COLO668 (cell line): ENCODE data around the gene PAX1.

Experiments
- DNase-seq: peaks from one replicate; lab custom pipeline; 2025; ENCODE audit not compliant: unreplicated experiment; lab: John Stamatoyannopoulos, UW

Gene PAX1

DNA sequence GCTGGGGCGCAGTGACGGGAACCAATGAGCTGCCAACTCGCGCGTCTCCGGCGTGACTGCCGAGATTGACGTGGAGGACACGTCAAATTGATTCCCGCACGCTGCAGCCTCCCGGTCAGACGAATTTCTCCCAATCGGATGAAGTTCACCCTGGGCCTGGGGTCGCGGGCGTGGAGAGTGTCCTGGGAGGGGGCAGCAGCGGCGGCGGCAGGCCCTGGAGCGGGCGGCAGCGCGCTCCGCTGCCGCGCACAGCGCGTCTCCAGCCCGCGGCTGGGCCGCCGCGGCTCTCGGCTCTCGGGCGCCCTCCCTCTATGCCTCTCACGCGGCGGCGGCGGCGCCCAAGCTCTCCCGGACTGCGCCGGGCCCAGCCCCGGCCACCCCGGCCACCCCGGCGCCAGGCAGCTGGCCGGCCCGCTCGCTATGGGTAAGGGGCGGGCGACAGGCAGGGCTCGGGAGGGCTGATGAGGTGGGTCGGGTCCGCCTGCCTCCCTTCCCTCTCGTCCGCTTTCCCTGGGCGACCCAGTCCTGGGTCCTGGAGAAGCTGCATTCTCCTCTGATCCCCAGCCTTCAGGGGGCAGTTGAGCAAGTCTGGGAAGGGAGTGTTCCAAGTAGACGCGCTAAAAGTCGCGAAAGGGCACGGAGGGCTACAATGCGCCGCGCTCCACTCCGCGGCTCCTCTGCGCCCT is at the start of gene PAX1:
Gene PAX1, plus strand, starts transcription at position 90 of the 686 bp plus-strand sequence. Its CDS starts 49 bp downstream, at position 139.
- peak; percentile 34 for DNase-seq

DNA sequence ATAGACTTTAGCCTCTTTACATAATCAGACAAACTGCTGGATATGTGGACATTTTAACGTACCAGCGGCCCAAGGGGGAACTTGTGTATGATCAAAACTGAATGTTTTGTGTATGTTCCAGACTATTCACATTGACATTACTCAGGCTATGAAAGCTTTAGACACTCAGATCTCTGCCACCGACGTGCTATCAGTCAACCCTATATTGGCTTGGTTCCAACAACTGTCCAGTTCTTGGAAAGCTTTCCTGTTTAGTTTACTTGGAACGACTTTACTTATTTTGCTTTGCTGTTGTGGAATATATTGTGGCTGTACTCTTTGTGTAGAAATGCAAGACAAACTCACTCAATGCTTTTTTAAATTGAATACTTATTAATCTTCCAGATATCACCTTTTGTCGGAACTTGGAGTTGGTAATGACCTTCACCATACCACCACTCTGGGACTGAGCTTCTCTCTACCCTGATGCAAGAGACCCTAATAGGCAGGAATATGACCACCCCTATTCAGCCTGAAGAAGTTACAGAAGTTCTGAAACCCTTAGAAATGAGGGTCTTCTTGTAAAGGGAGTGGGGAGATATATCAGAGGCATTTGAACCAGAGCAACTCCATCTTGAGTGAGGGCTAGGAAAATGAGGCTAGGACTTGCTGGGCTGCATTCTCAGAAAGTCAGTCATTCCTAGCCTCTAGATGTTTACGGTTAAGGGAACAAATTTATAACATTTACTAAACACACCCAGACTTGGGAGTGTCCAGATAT is 49.0 kb upstream of the PAX1 start:
- no peak for DNase-seq

DNA sequence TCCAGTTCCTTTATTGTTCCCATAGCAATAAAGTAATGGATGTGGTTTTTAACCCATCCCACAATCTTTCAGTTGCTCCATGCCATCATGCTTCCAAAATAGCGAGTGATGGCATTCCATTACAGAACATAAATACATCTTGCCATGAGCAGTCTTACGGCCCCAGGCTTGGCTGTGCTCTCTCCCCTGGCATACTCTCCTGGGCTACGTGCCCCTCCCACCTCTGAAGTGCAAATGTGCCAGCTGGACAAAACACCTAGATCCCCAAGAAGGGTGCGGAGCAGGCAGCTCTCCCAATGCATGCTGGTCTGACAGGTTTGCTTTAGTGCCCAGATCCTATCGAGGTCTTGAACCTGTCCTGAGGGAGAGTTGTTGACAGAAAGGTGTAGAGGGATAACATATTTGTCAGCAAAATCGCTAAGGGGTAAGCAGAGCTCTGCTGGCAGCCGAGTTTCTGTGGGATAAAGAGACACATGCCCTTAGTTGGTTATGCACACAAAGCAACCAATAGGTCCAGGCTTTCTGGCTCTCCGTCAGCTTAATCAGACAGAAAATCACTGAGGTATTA is 43.9 kb upstream of the PAX1 start:
- no peak for DNase-seq

DNA sequence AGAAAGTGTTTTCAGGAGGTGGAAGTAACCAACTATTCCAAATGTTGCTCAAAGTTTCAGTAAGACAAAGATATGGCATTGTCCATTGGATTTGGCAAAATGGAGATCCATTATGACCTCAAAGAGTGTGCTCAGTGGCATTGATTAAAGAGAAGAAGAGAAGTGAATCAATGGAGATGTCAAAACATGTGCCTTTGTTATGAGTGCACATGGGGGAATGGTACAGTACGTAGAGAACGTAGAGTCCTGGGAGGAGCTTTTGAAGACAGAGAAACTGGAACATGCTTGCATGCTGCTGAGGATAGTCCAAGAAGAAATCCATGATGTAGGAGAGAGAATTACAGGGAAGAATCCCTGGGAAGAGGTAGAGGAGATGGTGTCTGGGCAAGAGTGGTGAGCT is 42.0 kb upstream of the PAX1 start:
- no peak for DNase-seq

DNA sequence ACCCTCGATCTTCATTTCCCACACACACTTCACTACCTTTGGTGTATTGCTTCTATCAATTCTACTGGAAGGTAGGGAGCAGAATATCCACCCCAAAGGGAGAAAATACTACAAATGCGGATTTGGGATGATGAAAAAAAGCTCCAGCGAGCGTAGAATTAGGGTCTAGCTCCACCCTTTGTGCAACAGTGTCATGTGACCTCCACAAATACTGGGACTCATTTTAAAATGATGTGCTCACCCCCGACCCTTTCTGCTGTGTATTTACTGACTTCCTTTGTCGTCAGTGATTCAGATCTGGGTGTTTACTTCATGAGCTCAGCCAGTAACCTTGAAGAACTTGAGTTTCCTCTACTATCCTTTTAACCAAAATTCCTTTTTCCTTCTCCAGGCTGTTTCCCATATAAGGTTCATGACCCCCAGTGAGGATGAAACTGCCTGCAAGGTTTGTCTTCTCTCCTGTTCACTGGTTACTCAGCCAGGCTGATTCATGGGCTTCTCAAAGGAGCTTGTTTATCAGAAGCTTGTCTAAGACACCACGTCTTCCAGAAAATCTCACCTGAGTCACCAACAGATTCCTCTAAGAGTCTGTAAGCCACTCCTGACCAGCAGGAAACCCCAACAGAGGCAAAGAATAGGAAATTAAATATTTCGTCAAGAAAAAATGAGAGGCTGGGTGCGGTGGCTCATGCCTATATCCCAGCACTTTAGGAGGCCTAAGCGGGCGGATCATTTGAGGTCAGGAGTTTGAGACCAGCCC is 39.6 kb upstream of the PAX1 start:
- no peak for DNase-seq

DNA sequence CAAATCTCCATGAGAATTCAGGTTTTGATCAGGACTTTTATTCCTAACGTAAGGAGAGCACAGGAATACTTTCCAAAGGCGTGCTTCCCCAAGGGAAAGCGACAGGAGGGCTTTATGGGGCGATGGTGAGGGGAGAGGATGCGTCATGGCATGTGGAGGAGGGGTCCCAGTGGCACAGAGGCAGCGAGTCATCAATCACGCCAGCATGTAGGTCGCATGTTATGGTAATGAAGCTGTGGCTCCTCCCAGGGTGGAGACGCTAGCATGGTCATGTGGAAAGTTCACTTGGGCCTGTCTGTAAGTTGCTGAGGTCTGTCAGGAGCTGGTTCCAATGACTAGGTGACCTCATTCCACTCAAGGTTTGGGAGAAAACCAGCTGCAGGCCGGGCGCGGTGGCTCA is 35.3 kb upstream of the PAX1 start:
- DNase-seq, result no peak

DNA sequence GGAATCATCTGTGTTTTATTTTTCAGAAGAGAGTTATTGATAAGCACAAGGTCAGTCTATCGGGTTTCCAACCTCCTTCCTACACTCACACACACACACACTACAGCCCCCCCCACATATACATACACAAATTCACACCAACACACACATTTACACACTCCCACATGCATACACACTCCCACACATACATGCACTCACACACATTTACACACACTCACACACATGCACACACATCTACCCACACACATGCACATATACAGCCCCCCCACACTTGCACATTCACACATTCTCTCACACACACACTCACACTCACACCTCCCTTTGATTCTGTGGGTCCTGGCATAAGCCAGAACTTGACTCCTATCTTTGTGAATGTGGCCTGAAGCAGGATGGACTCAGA is 34.5 kb upstream of the PAX1 start:
- DNase-seq, result no peak

DNA sequence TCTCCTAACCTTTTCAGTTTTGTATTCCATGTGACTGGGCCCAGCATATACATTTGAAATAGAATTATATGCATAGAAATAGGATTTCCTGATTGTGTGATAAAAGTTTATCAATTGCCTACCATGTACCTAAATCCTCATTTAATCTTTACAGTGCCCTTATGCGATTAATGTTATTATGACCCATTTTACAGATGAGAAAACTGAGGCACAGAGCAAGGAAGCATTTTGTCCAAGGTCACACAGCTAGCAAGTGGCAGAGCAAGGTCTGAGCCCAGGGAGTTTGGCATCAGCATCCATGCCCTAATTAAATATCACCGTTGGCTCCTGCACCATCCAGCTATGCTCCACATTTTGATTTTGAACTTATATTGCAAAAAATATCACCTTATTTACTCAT is 28.2 kb upstream of the PAX1 start:
- no peak for DNase-seq

DNA sequence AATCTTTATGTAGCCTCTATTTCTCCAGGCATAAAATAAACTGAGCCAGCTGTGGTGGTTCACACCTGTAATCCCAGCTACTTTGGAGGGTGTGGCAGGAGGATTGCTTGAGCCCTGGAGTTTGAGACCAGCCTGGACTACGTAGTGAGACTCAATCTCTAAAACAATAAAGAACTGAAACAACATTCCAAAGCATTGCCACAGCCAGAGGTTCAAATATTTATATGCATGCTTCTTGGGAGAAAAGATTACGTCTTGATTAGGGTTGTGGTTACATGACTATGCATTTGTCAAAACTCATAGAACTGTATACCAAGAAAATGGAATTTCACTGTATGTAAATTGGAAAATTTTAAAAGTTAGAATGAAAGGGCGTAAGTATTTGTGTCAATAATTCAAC is 27.7 kb upstream of the PAX1 start:
- DNase-seq, result no peak

DNA sequence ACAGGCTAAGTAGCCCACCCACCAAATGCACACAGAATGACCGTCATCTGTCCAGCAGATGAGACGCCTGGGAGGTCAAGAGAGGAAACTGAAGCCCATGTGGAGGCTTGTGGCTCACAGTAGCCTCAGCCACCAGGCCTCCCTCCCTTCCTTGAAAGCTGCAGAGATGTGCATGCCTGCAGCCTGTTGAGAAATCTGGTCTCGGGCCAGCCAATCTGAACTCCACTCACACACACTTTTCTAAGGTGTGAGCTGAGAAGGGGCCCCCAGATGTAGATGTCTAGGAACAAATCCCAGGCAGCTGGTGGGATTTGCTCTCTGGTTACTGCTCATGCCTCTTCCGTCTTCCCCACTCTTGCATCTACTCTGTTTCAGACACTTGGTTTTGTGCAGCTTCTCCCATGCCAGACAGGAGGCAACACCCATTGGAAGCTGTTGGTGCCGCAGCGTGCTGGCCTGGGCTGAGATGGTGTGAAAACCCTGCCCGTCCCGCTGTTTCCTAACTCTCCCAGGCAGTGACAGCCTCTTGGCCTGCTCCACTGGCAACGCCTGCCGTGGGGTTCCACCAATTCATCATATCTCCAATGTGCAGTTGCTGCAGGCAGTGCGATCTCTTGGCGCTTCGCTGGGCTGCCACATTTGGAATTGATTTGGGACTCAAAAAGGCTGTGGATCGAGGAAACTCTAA is 24.1 kb upstream of the PAX1 start:
- no peak for DNase-seq

DNA sequence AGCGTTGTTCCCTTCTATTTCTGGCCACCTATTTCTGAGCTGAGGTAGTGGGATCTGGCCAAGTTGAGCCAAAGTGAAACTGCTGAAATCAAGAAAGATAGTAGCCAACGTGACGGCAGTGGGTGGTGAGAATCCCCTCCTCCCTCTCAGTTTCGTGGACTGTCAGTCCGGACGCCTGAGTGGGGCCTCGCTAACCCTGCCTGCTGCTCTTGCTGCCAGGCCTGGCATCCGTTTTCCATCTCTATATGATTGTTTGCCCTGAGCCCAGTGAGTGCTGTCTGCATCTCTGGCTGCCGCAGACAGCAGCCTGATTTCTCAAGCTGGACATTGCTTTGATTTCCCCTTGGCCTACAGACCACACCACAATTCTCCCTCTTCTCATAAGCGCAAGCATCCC is 23.5 kb upstream of the PAX1 start:
- DNase-seq, result no peak

DNA sequence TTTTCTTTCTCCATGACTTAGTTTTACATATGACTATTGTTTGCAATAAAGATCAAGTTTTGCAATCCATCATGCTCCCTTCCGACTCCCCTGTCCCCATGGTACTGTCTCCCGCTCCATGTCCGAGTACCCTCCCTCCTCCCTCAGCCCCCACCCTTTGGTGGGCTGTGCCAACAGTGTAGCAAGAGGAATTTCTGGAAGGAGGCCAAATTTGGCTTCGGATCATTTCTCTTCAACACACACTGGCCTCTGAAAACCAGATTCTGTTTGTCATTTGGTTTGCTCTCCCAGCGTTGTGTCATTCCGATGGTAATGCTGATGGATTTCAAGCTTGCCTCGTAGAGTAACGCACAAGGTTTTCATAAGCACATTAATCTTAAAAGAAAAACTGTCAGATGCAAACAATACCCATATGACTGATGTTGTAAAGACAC is 22.9 kb upstream of the PAX1 start:
- DNase-seq, result peak; percentile 21

DNA sequence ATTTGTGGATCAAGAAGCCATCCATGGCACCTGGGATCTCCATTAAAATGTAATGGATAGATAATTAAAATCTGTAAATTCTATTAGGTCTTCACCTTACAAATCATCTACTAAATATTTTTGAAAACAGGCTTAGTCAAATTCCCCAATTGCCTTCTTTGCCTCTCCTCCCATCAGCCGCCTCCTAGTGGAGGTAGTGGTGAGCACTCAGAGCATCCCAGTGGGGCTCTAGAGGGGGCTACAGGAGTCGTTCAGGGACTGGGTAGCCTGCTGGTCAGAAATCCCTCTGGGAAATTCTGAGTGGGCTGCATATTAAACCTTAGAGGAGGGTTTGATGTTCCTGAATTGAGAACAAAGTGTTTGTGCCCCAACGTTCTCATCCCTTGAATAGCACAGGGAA is 20.8 kb upstream of the PAX1 start:
- DNase-seq, result no peak

DNA sequence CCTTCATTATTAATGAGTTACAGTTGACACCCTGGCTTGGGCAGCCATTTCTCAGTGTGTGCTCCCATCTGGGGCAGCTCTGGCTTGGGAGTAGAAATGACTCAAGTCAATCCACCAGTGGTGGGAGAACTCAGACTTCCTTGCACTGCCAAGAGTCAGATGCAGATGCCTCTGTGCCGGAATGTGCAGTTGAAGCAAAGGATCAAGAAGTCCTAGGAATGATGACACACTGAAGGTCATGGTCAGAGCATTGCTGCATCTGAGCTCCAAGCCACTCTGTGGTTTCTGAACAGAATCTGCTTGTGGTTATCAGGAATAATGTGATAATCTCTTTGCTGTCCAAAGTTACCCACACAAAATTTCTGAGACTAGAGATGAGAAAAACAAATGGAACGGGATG is 19.5 kb upstream of the PAX1 start:
- no peak for DNase-seq

DNA sequence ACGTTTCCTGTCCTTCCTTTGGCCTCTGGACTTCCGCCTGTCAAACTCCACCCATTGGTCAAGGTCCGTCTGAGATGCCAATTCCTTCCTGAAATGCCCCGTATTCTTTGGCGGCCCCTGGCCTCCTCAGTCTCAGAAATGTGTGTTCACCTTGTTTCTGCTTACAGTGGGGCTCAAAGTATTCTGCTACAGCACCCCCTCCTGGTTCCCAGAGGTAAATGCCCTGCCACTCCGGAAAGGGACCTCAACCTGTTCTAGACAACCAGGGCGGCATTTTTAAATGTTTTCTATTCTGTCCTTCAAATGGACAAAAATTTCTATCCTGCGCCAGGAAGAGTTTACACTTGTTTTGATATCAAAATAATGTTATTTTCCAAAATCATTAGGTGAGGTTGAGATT is 12.1 kb upstream of the PAX1 start:
- peak; percentile 14 for DNase-seq

DNA sequence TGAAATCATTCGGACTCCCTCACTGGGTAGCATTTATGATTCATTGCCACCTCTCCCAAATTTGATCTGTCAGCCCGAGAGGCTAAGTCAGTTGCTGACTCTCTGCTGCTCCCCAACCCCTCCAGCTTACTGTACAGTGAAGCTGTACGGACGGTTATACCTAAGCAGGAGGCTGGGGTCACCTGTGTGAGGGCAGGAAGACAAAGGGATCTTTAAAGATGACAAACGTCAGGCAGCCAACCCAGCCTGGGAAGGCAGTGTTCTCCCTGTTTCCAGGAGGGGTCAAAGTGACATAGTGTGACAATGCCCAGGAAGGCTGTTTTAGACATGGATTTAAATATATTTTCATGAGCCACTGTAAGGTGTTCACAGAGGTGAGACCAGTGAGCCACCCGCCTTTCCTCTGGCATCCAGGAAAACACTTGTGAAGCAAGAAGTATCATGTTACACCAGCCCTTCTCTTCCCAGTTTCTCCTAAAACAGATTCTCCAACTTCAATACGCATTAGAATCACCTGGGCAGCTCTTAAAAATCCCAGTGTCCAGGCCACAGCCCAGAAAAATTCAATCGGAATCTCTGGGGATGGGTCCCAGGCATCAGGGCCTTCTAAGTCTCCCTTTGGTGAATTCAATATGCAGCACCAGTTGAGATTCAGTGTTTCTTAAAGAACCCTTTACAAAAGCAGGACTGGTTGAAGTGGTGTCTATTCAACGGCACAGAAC is 6.8 kb upstream of the PAX1 start:
- DNase-seq, result no peak

DNA sequence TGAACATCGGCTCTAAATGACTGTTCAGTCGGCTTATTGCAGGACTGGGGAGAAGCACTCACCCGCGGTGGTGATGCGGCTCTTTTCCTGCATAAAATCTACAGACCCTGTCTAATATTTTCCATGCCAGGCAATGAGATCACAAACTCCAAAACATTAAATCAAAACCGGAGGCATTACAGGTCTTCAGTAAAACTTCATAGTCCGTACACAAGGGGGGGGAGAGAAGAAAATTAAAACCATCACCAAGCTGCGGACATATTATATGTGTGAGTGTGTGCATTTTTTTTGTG is 6.3 kb upstream of the PAX1 start:
- no peak for DNase-seq

DNA sequence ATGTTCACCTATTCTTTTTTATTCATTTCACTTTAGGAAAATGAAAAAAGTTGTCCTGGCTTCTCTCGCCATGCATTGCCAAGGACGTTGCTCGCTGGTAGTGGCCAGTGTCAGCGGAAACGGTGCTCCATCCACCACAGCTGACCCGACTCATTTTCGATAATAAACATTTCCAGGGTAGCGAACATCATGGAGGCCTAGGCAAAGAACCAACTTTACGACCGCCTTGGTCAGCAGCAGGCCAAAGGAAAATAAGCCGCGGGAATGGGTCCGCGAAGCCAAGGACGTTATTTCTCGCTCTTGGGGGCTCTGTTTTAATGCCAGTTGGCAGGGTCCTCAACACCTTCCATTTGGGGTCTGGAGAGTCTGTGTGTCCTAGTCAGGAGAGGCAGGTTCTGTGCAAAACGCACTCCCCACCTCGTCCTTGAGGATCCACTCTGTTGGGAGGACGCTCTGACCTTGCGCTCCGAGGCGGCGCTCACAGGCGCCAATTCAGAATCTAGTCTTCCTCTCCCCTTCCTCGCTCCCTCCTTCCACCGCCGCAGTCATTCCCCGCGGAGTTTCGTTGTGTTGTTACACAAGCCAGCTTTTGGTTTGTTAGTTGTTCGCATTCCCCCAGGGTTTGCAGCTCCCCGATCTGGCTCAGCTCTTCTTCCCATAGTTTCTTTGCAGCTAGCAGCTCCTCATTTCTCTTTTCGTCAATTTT is 4.1 kb upstream of the PAX1 start:
- no peak for DNase-seq

DNA sequence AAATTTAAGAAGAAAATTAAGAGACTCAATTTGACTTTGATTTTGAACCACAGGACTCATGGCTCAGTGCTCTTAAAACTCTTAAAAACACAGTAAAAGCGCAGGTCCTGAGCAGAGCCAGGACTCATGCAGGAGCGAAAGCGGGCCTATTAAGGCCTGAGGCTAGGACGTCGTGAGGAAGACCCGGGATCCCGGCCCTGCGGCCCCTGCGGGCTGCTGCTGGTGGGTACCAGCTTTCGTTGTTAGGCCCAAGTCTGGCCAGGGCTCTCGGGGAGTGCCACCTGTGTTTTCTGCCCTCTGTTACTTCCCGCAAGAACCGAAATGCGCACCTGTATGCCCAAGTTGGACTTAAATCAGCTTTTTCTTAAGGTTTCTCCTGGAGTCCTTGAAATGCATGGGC is 3.4 kb upstream of the PAX1 start:
- DNase-seq, result no peak
